BE2C (cell line): Measurements from ENCODE around the gene SLC47A2.

Experiments
- DNase-seq: peaks from one replicate; pipeline ENCODE4 v3.0.0-alpha.2; 2020
- H3K27me3 ChIP-seq: fragments of 250-450 bp; sonication (Bioruptor Pico); 2 replicates; pipeline ENCODE4 v1.5.1; 2020; ENCODE audit warnings: mild to moderate bottlenecking
- H3K36me3 ChIP-seq: fragments of 250-450 bp; sonication (Bioruptor Pico); 2 replicates; pipeline ENCODE4 v1.5.1; 2020; ENCODE audit warnings: mild to moderate bottlenecking
- H3K4me1 ChIP-seq: fragments of 250-450 bp; sonication (Bioruptor Pico); 2 replicates; pipeline ENCODE4 v1.5.1; 2020
- H3K4me3 ChIP-seq: 2 replicates; pipeline ENCODE4 v1.5.1; 2011; ENCODE audit warnings: low read depth, low read length
- H3K9me3 ChIP-seq: fragments of 250-450 bp; sonication (Bioruptor Pico); 2 replicates; pipeline ENCODE4 v1.5.1; 2020
- TF ChIP-seq, protein P1 (sequence below): IDR thresholded peaks from 2 replicates; pipeline ENCODE4 v1.5.1; 2012; ENCODE audit warnings: mild to moderate bottlenecking, low read depth, low read length

The SLC47A2 gene

DNA sequence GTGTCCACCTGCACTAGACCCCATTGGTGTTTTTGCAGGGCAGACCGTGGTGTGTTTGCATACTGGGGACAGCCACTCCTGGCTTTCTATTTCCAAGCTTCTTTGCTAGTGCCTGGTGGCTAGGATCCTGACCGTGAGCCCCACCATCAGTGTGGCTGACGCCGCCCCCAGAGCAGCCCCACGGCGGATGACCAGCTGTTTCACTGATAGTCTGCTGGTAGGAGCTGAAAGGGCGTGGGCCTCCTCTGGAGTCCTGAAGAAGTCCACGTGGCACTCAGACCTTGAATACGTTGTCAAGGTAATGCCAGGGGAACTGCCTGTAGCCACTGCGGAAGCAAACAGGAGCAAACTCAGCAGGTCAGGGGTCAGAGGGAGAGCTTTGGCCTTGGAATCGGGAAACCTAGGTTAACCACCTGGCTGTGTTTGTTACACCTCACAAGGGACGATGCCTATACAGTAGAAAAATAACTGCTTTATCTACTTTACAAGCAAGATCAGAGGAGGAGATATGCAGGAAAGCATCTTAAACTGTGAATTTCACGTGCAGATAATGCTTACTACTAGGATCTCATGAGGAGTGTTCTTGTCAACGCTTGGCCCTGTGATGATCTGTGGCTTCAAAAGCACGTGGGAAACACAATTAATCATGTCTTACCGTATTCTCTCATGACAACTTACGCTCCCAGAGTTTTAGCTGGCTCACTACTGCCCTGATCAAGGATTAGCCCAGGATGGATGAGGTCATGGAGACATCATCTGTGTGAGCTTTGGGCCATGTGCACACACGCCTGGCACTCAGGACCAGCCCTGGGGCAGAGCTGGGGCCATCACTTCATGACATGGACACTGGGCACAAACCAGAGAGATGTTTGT is 37.6 kb downstream of the SLC47A2 start:
- H3K36me3 ChIP-seq, result no peaks in the 10 kb centered on the region
- TF ChIP-seq, protein P1, sequence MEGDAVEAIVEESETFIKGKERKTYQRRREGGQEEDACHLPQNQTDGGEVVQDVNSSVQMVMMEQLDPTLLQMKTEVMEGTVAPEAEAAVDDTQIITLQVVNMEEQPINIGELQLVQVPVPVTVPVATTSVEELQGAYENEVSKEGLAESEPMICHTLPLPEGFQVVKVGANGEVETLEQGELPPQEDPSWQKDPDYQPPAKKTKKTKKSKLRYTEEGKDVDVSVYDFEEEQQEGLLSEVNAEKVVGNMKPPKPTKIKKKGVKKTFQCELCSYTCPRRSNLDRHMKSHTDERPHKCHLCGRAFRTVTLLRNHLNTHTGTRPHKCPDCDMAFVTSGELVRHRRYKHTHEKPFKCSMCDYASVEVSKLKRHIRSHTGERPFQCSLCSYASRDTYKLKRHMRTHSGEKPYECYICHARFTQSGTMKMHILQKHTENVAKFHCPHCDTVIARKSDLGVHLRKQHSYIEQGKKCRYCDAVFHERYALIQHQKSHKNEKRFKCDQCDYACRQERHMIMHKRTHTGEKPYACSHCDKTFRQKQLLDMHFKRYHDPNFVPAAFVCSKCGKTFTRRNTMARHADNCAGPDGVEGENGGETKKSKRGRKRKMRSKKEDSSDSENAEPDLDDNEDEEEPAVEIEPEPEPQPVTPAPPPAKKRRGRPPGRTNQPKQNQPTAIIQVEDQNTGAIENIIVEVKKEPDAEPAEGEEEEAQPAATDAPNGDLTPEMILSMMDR, result no peak
- no peaks in the 10 kb centered on the region for H3K4me1 ChIP-seq
- no peak for DNase-seq
- no peaks in the 10 kb centered on the region for H3K9me3 ChIP-seq
- no peaks in the 10 kb centered on the region for H3K27me3 ChIP-seq
- H3K4me3 ChIP-seq, result no peak overlapping the region

DNA sequence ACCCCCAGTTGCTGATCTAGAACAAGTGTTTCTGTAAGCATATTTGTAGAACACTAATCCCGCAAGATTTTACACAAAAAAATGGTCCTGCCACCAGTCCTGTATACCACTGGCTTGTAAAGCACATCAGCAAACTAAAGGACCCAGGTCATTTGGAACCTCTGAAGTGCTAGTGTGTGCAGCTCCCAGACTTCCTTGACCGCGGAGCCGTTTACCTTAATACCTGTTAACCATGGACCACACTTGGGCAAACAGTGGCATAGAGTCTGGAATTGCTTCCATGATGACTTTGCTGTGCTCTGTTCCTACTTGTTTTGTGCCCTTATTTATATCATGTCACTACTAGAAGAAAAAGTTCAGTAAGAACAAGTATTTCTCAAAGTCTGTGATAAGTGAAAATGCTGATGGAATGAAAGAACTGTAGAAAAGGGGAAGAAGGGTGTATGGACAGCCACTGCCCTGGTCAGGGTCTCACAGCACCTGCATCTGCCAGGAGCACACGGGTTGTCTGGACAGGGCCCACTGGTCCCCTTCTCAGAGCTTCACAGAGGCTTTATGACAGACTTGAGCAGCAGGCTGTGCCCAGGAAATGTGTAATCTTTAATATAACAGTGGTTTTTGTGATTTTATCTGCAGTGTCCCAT is 38.5 kb downstream of the SLC47A2 start:
- TF ChIP-seq, protein P1, result no peak
- no peak overlapping the region for H3K4me3 ChIP-seq
- H3K9me3 ChIP-seq, result no peaks in the 10 kb centered on the region
- H3K4me1 ChIP-seq, result no peaks in the 10 kb centered on the region
- no peaks in the 10 kb centered on the region for H3K27me3 ChIP-seq
- no peaks in the 10 kb centered on the region for H3K36me3 ChIP-seq
- no peak for DNase-seq

DNA sequence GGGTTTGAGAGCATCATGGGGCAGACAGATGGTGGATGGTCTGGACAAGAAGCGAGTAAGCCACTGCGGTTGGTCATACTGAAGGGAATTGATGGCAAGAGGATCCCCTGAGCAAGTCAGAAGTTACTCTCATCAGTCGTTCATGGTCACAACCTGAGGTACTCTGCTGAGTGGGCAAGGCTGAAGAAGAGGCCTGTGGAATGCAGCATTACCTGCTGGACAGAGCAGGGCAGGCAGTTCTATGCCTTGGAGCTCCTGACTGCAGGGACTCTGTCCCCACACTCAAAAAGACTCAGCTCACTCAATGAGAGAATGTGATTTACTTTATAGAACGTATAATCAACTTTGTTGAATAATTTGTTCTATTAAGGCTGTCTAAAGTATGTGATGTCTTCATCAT is 39.5 kb downstream of the SLC47A2 start:
- no peaks in the 10 kb centered on the region for H3K4me1 ChIP-seq
- TF ChIP-seq, protein P1, result no peak
- no peak for DNase-seq
- no peaks in the 10 kb centered on the region for H3K36me3 ChIP-seq
- no peak overlapping the region for H3K4me3 ChIP-seq
- no peaks in the 10 kb centered on the region for H3K9me3 ChIP-seq
- H3K27me3 ChIP-seq, result no peaks in the 10 kb centered on the region

DNA sequence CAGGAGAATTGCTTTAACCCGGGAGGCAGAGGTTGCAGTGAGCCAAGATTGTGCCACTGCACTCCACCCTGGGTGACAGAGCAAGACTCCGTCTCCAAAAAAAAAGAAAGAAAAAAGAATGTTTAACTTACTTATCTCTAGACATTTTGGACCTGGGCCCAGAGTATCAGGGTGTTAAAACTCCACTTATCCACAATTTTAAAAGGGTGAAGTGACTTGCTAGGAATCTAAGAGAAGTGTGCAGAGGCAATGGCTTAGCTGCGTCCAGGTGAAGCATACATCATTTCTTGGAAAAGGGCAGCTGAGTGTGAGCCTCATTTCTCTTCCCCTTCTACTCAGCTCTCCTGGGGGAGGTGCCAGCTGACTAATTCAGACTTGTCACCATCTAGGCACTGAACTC is 42.8 kb downstream of the SLC47A2 start:
- Histone ChIP-seq H3K36me3 (no peaks in the 10 kb centered on the region), H3K27me3 (no peaks in the 10 kb centered on the region), H3K4me1 (no peaks in the 10 kb centered on the region), H3K4me3 (no peak overlapping the region), H3K9me3 (no peaks in the 10 kb centered on the region)
- TF ChIP-seq, protein P1, result no peak
- DNase-seq, result no peak

DNA sequence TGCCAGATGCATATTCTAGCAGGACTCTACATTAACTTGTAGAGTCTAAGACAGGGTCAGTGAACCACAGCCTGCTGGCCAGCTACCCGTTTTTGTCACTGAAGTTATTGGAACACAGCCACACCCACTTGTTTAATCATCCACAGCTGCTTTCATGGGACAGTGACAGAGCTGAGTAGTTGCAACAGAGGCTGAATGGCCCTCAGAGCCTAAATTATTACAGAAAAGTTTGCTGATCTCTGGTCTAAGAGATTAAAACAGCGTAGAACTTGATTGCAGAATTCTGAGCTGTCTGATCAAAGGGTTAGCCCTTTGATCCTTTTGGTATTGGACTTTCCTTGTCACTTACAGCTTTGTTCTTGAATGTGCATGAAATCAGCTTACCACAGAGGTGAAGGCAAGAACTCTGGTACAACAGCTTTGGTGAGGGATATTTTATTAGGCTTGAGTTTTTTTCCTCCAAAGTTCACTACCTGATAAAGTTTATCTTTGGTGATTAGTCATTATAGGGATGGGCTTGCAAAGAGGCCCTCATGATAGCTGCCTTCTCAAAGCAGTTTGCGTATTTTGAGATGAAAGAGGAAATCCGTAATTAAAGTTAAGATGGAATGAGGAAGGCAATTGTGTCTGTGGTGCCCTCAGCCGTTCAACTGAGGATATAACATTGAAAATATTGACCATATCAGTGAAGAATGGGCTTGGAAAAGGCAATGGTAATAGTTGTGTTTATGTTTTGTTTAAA is 44.2 kb downstream of the SLC47A2 start:
- no peaks in the 10 kb centered on the region for H3K36me3 ChIP-seq
- DNase-seq, result no peak

More for the DNA sequence above, 44.2 kb downstream of the SLC47A2 start:
- Histone ChIP-seq H3K27me3 (no peaks in the 10 kb centered on the region), H3K9me3 (no peaks in the 10 kb centered on the region), H3K4me3 (no peak overlapping the region), H3K4me1 (no peaks in the 10 kb centered on the region)
- TF ChIP-seq, protein P1, result no peak
